Measurements from ENCODE around the gene LIPC. TPM values are rescaled to one million over a fixed set of nuclear protein-coding genes. Genes with fewer than 3 reads are reported as not detected.

Gene LIPC
- total RNA-seq, 1 donor from 2014 or later, result not detected

GRCh38 chr15:58548308-58549012 lies 116.7 kb downstream of the LIPC start:
- no peaks in the 10 kb centered on the region for H3K9me3 Mint-ChIP-seq (ENCODE audit: unreplicated experiment)

GRCh38 chr15:58549013-58549784 lies 117.4 kb downstream of the LIPC start:
- H3K27ac Mint-ChIP-seq (ENCODE audit: unreplicated experiment), result no peak overlapping the region
- peaks cover 3% of the 10 kb centered on the region for H3K27me3 Mint-ChIP-seq (ENCODE audit: unreplicated experiment)
- TF ChIP-seq CTCF (IDR thresholded peaks at IDR 0.05; ENCODE audit: unreplicated experiment), result no peak
- H3K4me1 Mint-ChIP-seq (ENCODE audit: unreplicated experiment), result peaks cover 6% of the 10 kb centered on the region
- no peak overlapping the region for H3K4me3 Mint-ChIP-seq (ENCODE audit: unreplicated experiment)
- no peaks in the 10 kb centered on the region for H3K36me3 Mint-ChIP-seq (ENCODE audit: low read depth, unreplicated experiment)
- H3K9me3 Mint-ChIP-seq (ENCODE audit: unreplicated experiment), result no peaks in the 10 kb centered on the region
- no peak for DNase-seq (ENCODE audit: low spot score)

More at GRCh38 chr15:58548308-58549012, 116.7 kb downstream of the LIPC start:
- Mint-ChIP-seq H3K4me3 (ENCODE audit: unreplicated experiment) (no peak overlapping the region), H3K4me1 (ENCODE audit: unreplicated experiment) (peaks cover 6% of the 10 kb centered on the region), H3K27me3 (ENCODE audit: unreplicated experiment) (peaks cover 3% of the 10 kb centered on the region), H3K36me3 (ENCODE audit: low read depth, unreplicated experiment) (no peaks in the 10 kb centered on the region), H3K27ac (ENCODE audit: unreplicated experiment) (no peak overlapping the region)
- no peak for TF ChIP-seq CTCF (IDR thresholded peaks at IDR 0.05; ENCODE audit: unreplicated experiment)
- DNase-seq (ENCODE audit: low spot score), result no peak

- TF ChIP-seq CTCF (IDR thresholded peaks at IDR 0.05; ENCODE audit: unreplicated experiment), result no peak
- H3K27ac Mint-ChIP-seq (ENCODE audit: unreplicated experiment), result no peak overlapping the region
- peaks cover 3% of the 10 kb centered on the region for H3K27me3 Mint-ChIP-seq (ENCODE audit: unreplicated experiment)
- H3K4me3 Mint-ChIP-seq (ENCODE audit: unreplicated experiment), result no peak overlapping the region
- H3K4me1 Mint-ChIP-seq (ENCODE audit: unreplicated experiment), result peaks cover 6% of the 10 kb centered on the region
- H3K36me3 Mint-ChIP-seq (ENCODE audit: low read depth, unreplicated experiment), result no peaks in the 10 kb centered on the region
- no peaks in the 10 kb centered on the region for H3K9me3 Mint-ChIP-seq (ENCODE audit: unreplicated experiment)
- DNase-seq (ENCODE audit: low spot score), result no peak
Measured at GRCh38 chr15:58549785-58550074, 117.9 kb downstream of the LIPC start.

GRCh38 chr15:58551084-58551763 lies 119.4 kb downstream of the LIPC start:
- Mint-ChIP-seq H3K27ac (ENCODE audit: unreplicated experiment) (no peak overlapping the region), H3K4me3 (ENCODE audit: unreplicated experiment) (no peak overlapping the region), H3K4me1 (ENCODE audit: unreplicated experiment) (peaks cover 6% of the 10 kb centered on the region), H3K27me3 (ENCODE audit: unreplicated experiment) (peaks cover 3% of the 10 kb centered on the region), H3K9me3 (ENCODE audit: unreplicated experiment) (no peaks in the 10 kb centered on the region), H3K36me3 (ENCODE audit: low read depth, unreplicated experiment) (no peaks in the 10 kb centered on the region)
- no peak for TF ChIP-seq CTCF (IDR thresholded peaks at IDR 0.05; ENCODE audit: unreplicated experiment)
- DNase-seq (ENCODE audit: low spot score), result no peak

Measured in endothelial cell (in vitro differentiated cells).